Muscle layer of colon (tissue), 2 donors: ENCODE results near the gene COL5A1.
A peak's percentile ranks its signal among the peaks of the same experiment; 100 is the strongest.

Experiments
- H3K27ac ChIP-seq: one replicate; pipeline ENCODE4 v1.7.0; 2013; ENCODE audit warnings: low read depth, mild to moderate bottlenecking, low read length, moderate library complexity
- H3K27me3 ChIP-seq, 2 donors: one replicate each; pipeline ENCODE4 v1.7.0; 2013; ENCODE audit warnings: low read length in 2 of 2, mild to moderate bottlenecking in 2 of 2; ENCODE audit not compliant: insufficient read depth in 2 of 2, control insufficient read depth in 1 of 2
- H3K36me3 ChIP-seq: one replicate; pipeline ENCODE4 v1.7.0; 2013; ENCODE audit warnings: mild to moderate bottlenecking, low read length; ENCODE audit not compliant: insufficient read depth
- H3K4me1 ChIP-seq: one replicate; pipeline ENCODE4 v1.7.0; 2013; ENCODE audit warnings: mild to moderate bottlenecking, low read length; ENCODE audit not compliant: insufficient read depth
- H3K4me3 ChIP-seq, 2 donors: one replicate each; pipeline ENCODE4 v1.7.0; 2013; ENCODE audit warnings: low read length in 2 of 2, low read depth in 1 of 2, mild to moderate bottlenecking in 1 of 2, moderate library complexity in 1 of 2
- H3K9ac ChIP-seq: one replicate; pipeline ENCODE4 v1.7.0; 2013; ENCODE audit warnings: low read length
- H3K9me3 ChIP-seq: one replicate; pipeline ENCODE4 v1.7.0; 2013; ENCODE audit warnings: mild to moderate bottlenecking, low read length
- donor health status: abdominal sarcoma.
- donor health status: Adenocarcinoma of cecum.

Gene COL5A1

DNA sequence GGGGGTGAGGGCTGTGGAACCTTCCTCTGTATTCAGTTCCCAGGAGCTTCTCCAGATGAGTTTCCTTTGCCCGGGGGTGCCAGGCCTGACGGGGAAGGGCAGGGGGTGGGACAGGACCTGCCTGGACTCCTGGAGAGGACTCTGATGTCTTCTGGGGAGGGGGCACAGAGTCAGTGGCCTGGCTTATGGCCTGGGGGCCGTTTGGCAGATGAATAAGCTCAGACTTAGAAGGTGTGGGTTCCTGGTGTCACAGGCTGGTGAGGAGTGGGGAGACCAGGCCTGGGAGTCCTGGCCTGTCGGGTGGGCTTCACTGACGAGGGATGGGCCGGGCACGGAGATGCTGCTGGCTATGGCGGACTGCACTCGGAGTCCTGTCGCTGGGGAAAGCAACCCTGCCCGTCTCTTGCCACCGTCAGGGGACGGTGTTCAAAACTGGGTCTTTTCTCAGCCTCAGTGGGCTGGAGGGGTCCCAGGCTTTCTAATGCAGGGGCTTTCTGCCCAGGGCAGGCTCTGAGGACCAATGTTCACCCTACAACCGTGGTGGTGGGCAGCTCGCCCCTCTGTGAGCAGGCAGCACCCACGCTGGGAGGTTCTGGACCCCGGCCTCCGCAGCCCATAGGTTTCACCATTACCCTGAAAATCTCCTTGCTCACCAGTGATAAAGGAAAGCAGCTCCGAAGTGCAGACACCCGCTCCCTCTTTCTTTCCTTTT, 16.2 kb downstream of the COL5A1 start:
- Histone ChIP-seq H3K27ac (no peak overlapping the region), H3K9me3 (no peaks in the 10 kb centered on the region), H3K27me3 (no peaks in the 10 kb centered on the region), H3K9ac (no peak overlapping the region), H3K4me3 (no peak overlapping the region), H3K4me1 (peaks cover 62% of the 10 kb centered on the region), H3K36me3 (no peaks in the 10 kb centered on the region)

DNA sequence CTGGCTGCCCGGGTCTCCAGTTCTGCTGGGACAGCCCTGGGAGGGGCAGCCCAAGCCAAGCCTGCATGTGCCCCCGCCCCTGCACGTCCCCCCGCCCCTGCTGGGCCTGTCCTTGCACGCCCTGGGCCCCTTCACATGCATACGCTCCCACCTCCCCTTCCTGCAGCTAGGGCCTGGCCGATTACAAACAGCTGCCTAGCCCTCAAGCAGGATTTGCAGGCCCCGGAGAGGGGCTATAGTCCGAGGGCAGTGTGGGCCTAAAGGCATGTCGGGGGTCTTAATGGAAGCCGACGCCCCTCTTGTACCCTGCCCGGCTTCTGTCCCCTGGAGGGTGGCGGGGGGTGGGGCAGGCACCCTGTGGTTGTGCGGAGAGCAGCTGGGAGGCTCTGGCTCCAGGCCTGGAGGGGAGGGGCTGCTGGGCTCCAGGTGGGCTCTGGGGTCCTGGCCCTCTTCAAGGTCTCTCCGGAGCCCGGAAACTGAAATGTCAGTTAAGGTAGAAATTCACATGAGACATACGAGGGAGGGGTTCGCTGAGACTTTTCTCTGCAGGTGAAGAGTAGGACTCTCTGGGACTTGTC, 16.9 kb downstream of the COL5A1 start:
- Histone ChIP-seq H3K9ac (no peak overlapping the region), H3K9me3 (no peaks in the 10 kb centered on the region), H3K36me3 (no peaks in the 10 kb centered on the region), H3K4me3 (no peak overlapping the region), H3K27ac (peak overlapping the region; percentile 70), H3K27me3 (no peaks in the 10 kb centered on the region), H3K4me1 (peaks cover 65% of the 10 kb centered on the region)

DNA sequence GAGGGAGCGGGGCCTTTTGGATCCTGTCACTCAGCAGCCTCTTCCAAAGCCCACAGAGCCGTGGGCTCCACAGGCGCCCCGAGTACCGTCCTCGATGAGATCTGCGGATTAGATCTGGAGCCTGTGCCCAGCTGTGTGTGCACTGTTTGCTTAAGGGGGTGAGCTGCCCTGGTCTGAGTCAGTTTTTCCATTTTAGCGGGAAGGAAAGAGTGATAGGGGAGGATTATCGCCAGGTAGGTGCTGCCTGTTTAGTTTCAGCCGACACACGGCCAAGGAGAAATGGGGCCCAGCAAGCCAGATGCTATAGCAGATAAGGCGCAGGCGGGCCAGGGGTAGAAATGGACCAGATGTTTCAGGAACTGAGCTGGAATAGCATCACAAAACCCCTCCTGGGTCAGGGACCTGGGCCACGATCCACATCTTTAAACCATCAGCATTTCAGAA, 18.1 kb downstream of the COL5A1 start:
- Histone ChIP-seq H3K4me1 (peaks cover 76% of the 10 kb centered on the region), H3K9me3 (no peaks in the 10 kb centered on the region), H3K36me3 (no peaks in the 10 kb centered on the region), H3K27ac (peak overlapping the region; percentile 67), H3K4me3 (no peak overlapping the region), H3K27me3 (no peaks in the 10 kb centered on the region), H3K9ac (peak overlapping the region; percentile 5)

DNA sequence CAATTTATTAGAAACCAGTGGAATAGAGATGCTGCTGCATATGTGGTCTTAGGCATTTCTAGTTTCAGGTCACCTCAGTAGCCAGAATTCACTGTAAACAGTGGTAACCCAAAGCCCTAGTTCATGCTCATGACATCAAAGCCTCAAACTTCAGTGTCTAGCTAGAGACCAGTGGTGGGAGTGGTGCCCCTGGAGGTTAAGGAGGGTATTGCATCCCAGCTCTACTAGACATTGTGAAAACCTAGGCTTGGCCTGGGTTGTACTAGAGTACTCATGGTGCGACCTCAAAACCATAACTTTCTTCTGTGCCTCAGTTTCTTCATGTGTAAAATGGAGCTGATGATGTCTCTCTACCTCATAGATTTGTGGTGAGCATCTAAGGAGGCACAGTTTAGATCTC, 18.8 kb downstream of the COL5A1 start:
- peak overlapping the region; percentile 67 for H3K27ac ChIP-seq
- peaks cover 76% of the 10 kb centered on the region for H3K4me1 ChIP-seq
- H3K36me3 ChIP-seq: no peaks in the 10 kb centered on the region
- H3K4me3 ChIP-seq: no peak overlapping the region
- no peaks in the 10 kb centered on the region for H3K27me3 ChIP-seq
- H3K9me3 ChIP-seq: no peaks in the 10 kb centered on the region
- no peak overlapping the region for H3K9ac ChIP-seq

DNA sequence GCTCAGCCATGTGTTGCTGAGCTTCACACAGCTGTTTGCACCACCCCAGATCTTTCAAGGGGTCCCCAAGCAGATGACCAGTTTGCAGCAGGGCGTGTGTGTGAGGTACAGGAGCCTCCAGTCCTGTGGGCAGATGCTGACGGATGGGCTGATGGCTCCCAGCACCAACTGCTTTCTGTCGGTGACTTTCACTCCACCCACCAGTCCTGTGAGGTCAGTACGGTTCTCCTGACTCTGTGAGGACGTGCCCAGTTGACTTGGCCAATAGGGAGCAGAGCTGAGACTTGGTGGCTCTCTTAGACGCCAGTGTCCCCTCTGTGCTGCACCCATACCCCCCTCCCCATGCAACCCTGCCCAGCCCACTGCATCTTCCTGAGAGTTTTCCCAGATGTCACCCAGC, 19.7 kb downstream of the COL5A1 start:
- H3K4me3 ChIP-seq: no peak overlapping the region
- H3K9ac ChIP-seq: no peak overlapping the region
- H3K9me3 ChIP-seq: no peaks in the 10 kb centered on the region
- peaks cover 73% of the 10 kb centered on the region for H3K4me1 ChIP-seq
- no peaks in the 10 kb centered on the region for H3K36me3 ChIP-seq
- H3K27me3 ChIP-seq: no peaks in the 10 kb centered on the region
- peak overlapping the region; percentile 93 for H3K27ac ChIP-seq

DNA sequence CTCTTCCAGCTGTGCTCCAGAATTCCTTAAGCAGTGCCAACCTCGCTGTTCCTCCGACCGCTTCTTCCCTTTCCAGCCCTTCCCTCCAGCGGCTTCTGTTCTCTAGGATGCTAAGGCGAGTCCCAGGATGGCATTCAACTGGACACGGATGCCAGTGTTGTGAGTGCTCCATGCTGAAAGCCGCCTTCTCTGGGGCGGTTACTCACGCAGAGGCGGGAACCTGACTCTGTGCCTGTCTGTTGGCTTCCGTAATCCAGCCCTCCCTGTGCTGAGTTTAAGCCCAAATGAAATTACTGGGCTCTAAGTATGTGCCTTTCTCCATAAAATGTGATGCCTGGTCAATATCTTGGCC, 20.2 kb downstream of the COL5A1 start:
- Histone ChIP-seq H3K9me3 (no peaks in the 10 kb centered on the region), H3K36me3 (no peaks in the 10 kb centered on the region), H3K4me1 (peaks cover 70% of the 10 kb centered on the region), H3K9ac (no peak overlapping the region), H3K27me3 (no peaks in the 10 kb centered on the region), H3K27ac (peak overlapping the region; percentile 93), H3K4me3 (no peak overlapping the region)

DNA sequence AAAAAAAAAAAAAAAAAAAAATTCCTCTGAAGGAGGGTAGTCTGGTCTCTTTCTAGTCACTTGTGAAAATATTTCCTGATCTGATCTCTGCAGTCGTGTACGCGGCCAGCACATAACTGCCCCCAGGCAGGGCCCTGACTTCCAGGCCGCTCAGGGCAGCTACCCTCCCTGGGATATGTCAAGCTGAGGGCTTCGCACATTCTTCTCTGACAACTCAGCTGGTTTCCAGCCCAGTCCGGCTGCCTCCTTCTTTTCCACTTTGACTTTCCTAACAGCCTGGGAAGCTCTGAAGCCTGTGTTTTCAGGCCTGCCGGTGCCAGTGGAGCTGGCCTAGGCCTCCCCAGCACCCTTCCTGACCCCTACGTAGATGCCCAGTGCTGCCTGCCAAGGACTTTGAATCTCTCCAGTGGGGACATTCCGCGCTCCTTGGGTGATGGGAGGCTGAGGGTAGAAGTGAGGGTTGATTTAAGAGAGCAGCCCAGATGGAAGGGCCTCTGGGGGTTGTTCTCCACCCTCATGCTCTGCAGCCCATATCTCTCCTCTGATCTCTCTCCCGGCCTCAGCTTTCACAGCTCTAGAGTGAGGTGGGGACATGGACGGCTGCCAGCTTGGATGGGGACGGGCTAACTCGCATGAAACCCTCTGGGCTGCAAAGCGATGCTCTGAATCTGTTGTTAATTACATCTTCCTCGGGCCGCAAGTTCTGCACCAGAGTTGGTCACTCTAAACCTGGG, 20.7 kb downstream of the COL5A1 start:
- Histone ChIP-seq H3K27me3 (no peaks in the 10 kb centered on the region), H3K27ac (peak overlapping the region; percentile 93), H3K36me3 (no peaks in the 10 kb centered on the region), H3K4me3 (peak overlapping the region in 1 of 2 donors; percentile 10), H3K4me1 (peaks cover 70% of the 10 kb centered on the region), H3K9me3 (no peaks in the 10 kb centered on the region), H3K9ac (peak overlapping the region; percentile 1)

DNA sequence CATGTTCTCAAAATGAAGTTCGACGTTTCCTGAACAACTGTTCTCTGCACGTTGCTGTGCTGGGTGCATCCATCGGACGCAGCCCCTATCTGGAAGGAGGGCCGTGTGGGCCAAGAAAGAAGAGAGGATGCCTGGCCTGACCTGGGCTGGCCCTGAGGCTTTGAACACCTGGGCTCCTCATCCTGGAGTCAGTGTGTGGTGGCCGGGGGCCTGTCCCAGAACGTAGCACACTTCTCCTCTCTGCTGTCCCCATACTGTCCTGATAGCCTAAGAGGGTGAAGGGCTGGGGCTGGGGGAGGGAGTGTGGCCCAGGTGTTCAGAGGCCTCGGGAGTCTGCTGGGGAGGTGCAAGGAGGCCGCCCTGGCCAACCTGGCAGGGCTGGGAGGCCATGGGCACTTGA, 21.5 kb downstream of the COL5A1 start:
- Histone ChIP-seq H3K4me1 (peaks cover 64% of the 10 kb centered on the region), H3K9me3 (no peaks in the 10 kb centered on the region), H3K4me3 (peak overlapping the region in 1 of 2 donors; percentile 10), H3K27ac (peak overlapping the region; percentile 93), H3K9ac (no peak overlapping the region), H3K27me3 (no peaks in the 10 kb centered on the region), H3K36me3 (no peaks in the 10 kb centered on the region)

DNA sequence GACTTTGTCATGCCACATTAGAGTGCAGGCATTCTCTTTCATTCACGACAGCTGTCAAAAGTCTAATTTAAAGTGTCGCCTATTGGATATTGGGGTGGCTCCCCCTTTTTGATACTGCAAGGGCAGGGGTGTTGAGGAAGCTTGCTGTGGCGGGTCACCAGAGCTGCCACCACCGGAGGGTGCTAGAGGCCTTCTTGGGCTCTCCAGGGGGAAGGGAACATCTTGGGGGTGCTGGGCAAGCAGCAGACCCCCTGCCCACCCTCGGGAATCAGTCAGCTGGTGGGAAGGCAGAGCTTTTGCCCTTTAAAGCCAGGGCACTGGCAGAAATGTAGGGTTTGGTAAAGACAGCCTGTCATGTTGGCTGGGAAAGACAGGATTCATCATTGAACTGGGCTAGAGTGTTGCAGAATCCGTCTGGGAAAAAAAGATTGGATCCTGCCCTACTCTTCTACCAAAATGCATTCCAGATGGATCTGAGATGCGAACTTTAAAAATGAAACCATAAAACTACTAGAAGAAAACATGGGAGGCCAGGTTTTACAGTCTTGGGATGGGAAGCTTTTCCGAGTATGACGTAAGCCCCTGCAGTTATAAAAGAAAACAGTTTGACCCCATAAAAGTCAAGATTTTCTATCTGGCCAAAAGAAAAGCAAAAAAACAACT, 22.3 kb downstream of the COL5A1 start:
- H3K27ac ChIP-seq: peak overlapping the region; percentile 93
- no peaks in the 10 kb centered on the region for H3K27me3 ChIP-seq
- H3K9me3 ChIP-seq: no peaks in the 10 kb centered on the region
- no peaks in the 10 kb centered on the region for H3K36me3 ChIP-seq
- H3K9ac ChIP-seq: no peak overlapping the region
- peaks cover 56% of the 10 kb centered on the region for H3K4me1 ChIP-seq
- no peak overlapping the region for H3K4me3 ChIP-seq

DNA sequence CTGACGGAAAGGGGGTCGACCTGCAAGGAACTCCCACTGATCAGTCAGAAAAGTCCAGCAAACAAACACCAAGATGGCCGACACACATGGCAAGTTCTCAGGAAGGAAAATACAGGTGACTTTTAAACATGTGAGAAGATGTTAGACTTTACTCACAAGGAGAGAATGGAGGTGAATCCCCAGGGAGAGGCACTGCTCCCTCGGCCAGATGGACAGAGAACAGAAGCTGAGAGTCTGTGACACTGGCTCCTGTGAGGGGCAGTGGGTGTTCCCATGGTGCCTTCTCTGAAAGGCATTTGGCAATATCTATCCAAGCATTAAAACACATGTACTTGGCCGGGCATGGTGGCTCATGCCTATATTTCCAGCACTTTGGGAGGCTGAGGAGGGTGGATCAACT, 22.8 kb downstream of the COL5A1 start:
- H3K27ac ChIP-seq: peak overlapping the region; percentile 21
- no peaks in the 10 kb centered on the region for H3K27me3 ChIP-seq
- H3K4me1 ChIP-seq: peaks cover 51% of the 10 kb centered on the region
- H3K36me3 ChIP-seq: no peaks in the 10 kb centered on the region
- no peaks in the 10 kb centered on the region for H3K9me3 ChIP-seq
- no peak overlapping the region for H3K9ac ChIP-seq
- H3K4me3 ChIP-seq: no peak overlapping the region

DNA sequence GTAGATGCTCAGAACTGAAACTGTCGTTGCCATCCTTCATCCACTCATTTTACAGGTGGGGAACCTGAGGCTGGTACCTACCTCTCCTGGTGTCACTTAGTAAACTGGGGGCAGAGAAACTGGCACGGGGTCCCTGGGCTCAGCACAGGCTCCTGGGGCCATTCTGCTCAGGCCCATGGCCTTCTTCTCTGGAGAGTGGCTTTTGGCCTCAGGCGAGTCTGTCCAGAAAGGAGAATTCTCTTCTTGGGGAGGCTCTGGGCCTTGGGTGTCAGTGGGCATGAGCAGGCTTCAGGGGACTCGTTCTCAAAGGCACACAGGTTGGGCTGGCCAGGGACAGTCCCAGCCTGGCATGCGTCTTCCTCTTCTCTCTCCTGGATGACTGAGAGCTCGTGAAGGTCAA, 24.6 kb downstream of the COL5A1 start:
- H3K4me3 ChIP-seq: no peak overlapping the region
- H3K27me3 ChIP-seq: no peaks in the 10 kb centered on the region
- no peak overlapping the region for H3K27ac ChIP-seq
- no peak overlapping the region for H3K9ac ChIP-seq
- no peaks in the 10 kb centered on the region for H3K9me3 ChIP-seq
- H3K4me1 ChIP-seq: peaks cover 51% of the 10 kb centered on the region
- no peaks in the 10 kb centered on the region for H3K36me3 ChIP-seq
